Neural cell (in vitro differentiated cells): Measurements from ENCODE around the gene SLC6A17. TPM values are rescaled to one million over a fixed set of nuclear protein-coding genes. Genes with fewer than 3 reads are reported as not detected.

Experiments
- H2AFZ ChIP-seq: fragments of 200-600, 300-800 bp; sonication (generic), shearing (Covaris generic); 2 replicates; pipeline ENCODE4 v1.6.0; 2014; ENCODE audit warnings: low read depth, mild to moderate bottlenecking, antibody characterized with exemption, low read length, moderate library complexity
- H3F3A ChIP-seq: fragments of 200-600 bp; shearing (Covaris generic); 2 replicates; pipeline ENCODE4 v1.6.1; 2016; ENCODE audit warnings: mild to moderate bottlenecking, moderate library complexity, mixed read lengths, antibody characterized with exemption, low read length; ENCODE audit not compliant: insufficient read depth, poor library complexity, severe bottlenecking
- H3K27ac ChIP-seq: fragments of 200-600, 300-800 bp; sonication (generic), shearing (Covaris generic); 2 replicates; pipeline ENCODE4 v1.5.1; 2014; ENCODE audit warnings: mild to moderate bottlenecking, low read length, moderate library complexity
- H3K27me3 ChIP-seq: fragments of 300-800, 200-600 bp; sonication (generic), shearing (Covaris generic); 2 replicates; pipeline ENCODE4 v1.6.0; 2014; ENCODE audit warnings: mild to moderate bottlenecking, low read depth, low read length, moderate library complexity; ENCODE audit not compliant: insufficient read depth
- H3K36me3 ChIP-seq: fragments of 300-800, 200-600 bp; sonication (generic), shearing (Covaris generic); 2 replicates; pipeline ENCODE4 v1.5.1; 2014; ENCODE audit warnings: mild to moderate bottlenecking, antibody characterized with exemption, low read length, moderate library complexity; ENCODE audit not compliant: insufficient read depth
- H3K4me2 ChIP-seq: fragments of 300-800, 200-600 bp; sonication (generic), shearing (Covaris generic); 2 replicates; pipeline ENCODE4 v1.6.0; 2014; ENCODE audit warnings: mild to moderate bottlenecking, low read length
- H3K4me3 ChIP-seq: fragments of 300-800, 200-600 bp; sonication (generic), shearing (Covaris generic); 2 replicates; pipeline ENCODE4 v1.5.1; 2014; ENCODE audit warnings: mild to moderate bottlenecking, low read length, moderate library complexity
- H3K79me2 ChIP-seq: fragments of 200-600 bp; shearing (Covaris generic); replicated peaks from 2 replicates; pipeline ENCODE4 v1.6.0; 2014; ENCODE audit warnings: mild to moderate bottlenecking, low read length, moderate library complexity; ENCODE audit not compliant: insufficient read depth
- H3K9ac ChIP-seq: fragments of 300-800, 200-600 bp; sonication (generic), shearing (Covaris generic); 2 replicates; pipeline ENCODE4 v1.6.1; 2016; ENCODE audit warnings: mild to moderate bottlenecking, low read length, mixed read lengths
- H3K9me2 ChIP-seq: fragments of 200-600 bp; shearing (Covaris generic); 2 replicates; pipeline ENCODE4 v1.6.1; 2016; ENCODE audit warnings: mild to moderate bottlenecking, low read length, mixed read lengths; ENCODE audit not compliant: insufficient read depth
- H3K9me3 ChIP-seq: fragments of 200-600, 300-800 bp; sonication (generic), shearing (Covaris generic); 2 replicates; pipeline ENCODE4 v1.6.1; 2016; ENCODE audit warnings: mild to moderate bottlenecking, mixed run types, low read length, moderate library complexity, mixed read lengths
- H4K20me1 ChIP-seq: fragments of 200-600 bp; shearing (Covaris generic); 2 replicates; pipeline ENCODE4 v1.6.1; 2016; ENCODE audit warnings: mild to moderate bottlenecking, mixed run types; ENCODE audit not compliant: insufficient read depth
- CTCF ChIP-seq: fragments of 450-650 bp; IDR thresholded peaks from 2 replicates; pipeline ENCODE4 v1.5.1; 2014; ENCODE audit warnings: antibody characterized with exemption, mild to moderate bottlenecking, moderate library complexity; ENCODE audit not compliant: poor library complexity, severe bottlenecking
- EP300 ChIP-seq: fragments of 450-650 bp; conservative IDR thresholded peaks from 2 replicates; pipeline ENCODE4 v1.6.1; 2014; ENCODE audit warnings: antibody characterized with exemption, mild to moderate bottlenecking, moderate library complexity; ENCODE audit not compliant: poor library complexity, severe bottlenecking
- MXI1 ChIP-seq: fragments of 450-650 bp; conservative IDR thresholded peaks from 2 replicates; pipeline ENCODE4 v1.6.1; 2014; ENCODE audit warnings: antibody characterized with exemption, mild to moderate bottlenecking; ENCODE audit not compliant: poor library complexity, severe bottlenecking
- POLR2AphosphoS5 ChIP-seq: IDR thresholded peaks from 2 replicates; pipeline ENCODE4 v1.6.1; 2012
- RAD21 ChIP-seq: fragments of 450-650 bp; conservative IDR thresholded peaks from 2 replicates; pipeline ENCODE4 v1.6.1; 2014; ENCODE audit warnings: antibody characterized with exemption, mild to moderate bottlenecking, moderate library complexity
- REST ChIP-seq: IDR thresholded peaks from 2 replicates; pipeline ENCODE4 v1.6.1; 2012; ENCODE audit warnings: borderline replicate concordance
- SMC3 ChIP-seq: fragments of 450-650 bp; conservative IDR thresholded peaks from 2 replicates; pipeline ENCODE4 v1.6.1; 2014; ENCODE audit warnings: antibody characterized with exemption, mild to moderate bottlenecking, moderate library complexity; ENCODE audit not compliant: poor library complexity
- TAF1 ChIP-seq: IDR thresholded peaks from 2 replicates; pipeline ENCODE4 v1.6.1; 2012; ENCODE audit warnings: low read depth
- polyA plus RNA-seq: library from polyadenylated mRNA; depleted of rRNA; stranded (reverse); fragments of >200 nt; gene quantifications from 2 replicates; pipeline ENCODE4 v1.2.3, GENCODE V29; 2014

The SLC6A17 gene
- polyA plus RNA-seq, 1 donor from 2014 or later: 3.5 TPM

DNA sequence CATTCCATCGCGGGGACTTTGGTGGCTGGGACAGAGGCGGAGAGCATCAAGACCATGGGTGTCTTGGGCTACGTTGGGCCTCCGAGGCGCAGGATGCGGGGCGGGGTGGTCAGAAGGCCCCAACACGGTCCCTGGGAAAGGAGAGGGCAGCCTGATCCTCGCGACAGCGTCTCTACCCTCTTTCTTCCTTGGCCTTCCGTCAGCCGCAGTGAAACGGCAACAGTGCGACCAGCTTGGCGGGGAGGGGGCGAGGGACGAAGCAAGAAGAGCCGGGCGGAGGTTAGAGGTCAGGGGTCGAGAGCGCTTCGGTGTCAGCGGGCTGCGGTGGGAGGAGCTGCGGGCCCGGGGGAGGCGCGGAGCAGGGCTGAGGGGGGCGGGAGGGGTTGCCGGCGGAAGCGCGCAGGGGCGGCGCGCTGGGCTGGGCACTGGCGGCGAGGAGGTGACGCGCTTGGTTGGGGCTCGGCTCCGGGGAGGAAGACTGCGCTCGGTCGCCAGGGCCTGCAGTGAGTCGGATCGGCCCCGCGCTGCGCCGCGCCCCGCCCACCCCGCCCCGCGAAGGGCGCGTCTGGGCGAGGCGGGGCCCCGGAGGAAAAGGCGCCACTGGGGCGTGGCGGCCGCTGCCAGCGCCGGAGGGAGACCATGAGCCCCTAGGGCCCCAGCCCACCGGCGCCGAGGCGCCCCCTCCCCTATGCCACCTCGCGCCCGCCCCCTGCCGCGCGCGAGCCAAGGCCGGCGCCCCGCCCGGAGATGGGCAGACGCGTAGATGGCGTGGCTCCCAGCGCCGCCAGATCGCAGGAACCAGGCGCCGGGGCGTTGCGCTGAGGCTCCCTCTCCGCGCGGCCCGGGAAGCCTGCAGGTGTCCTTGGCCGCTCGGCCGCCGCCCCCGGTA is 59.7 kb downstream of the SLC6A17 start, which contains the start of gene KCNC4:
TSS of gene KCNC4 (plus strand) at position 600 of the 889 bp plus-strand sequence. CDS start 1,186 bp downstream, outside the sequence.
- no peaks in the 10 kb centered on the region for H3K36me3 ChIP-seq
- TF ChIP-seq EP300 (no peak), POLR2AphosphoS5 (peak; percentile 20), RAD21 (no peak), CTCF (no peak)
- no peaks in the 10 kb centered on the region for H3K9me2 ChIP-seq
- no peaks in the 10 kb centered on the region for H3K79me2 ChIP-seq
- peak within 1 kb of the TSS; percentile 54 for H3K9ac ChIP-seq
- peaks cover 35% of the 10 kb centered on the region for H3K27me3 ChIP-seq
- peak within 1 kb of the TSS; percentile 55 for H3K4me2 ChIP-seq
- peaks cover 6% of the 10 kb centered on the region for H3F3A ChIP-seq
- no peaks in the 10 kb centered on the region for H3K9me3 ChIP-seq
- H3K4me3 ChIP-seq: peak within 1 kb of the TSS; percentile 72
- H3K27ac ChIP-seq: no peak within 1 kb of the TSS
- H2AFZ ChIP-seq: no peak within 1 kb of the TSS
- H4K20me1 ChIP-seq: no peaks in the 10 kb centered on the region

- H3K9me2 ChIP-seq: no peaks in the 10 kb centered on the region
- H3K79me2 ChIP-seq: no peaks in the 10 kb centered on the region
- peak overlapping the region; percentile 72 for H3K4me3 ChIP-seq
- peak overlapping the region; percentile 54 for H3K9ac ChIP-seq
- H3K9me3 ChIP-seq: no peaks in the 10 kb centered on the region
- H3K4me2 ChIP-seq: peak overlapping the region; percentile 55
- no peaks in the 10 kb centered on the region for H3K36me3 ChIP-seq
- peaks cover 6% of the 10 kb centered on the region for H3F3A ChIP-seq
- H4K20me1 ChIP-seq: no peaks in the 10 kb centered on the region
- H2AFZ ChIP-seq: no peak overlapping the region
- TF ChIP-seq MXI1 (peak; percentile 45), SMC3 (peak; percentile 20), REST (no peak), TAF1 (peak; percentile 40), CTCF (no peak)
- H3K27me3 ChIP-seq: peaks cover 35% of the 10 kb centered on the region
- no peak overlapping the region for H3K27ac ChIP-seq
These were observed 60.6 kb downstream of the SLC6A17 start for GRCh38 chr1:110210604-110211495.
